NCI-H2227 (cell line): ENCODE data around the gene CLCN6.

Source experiments
- DNase-seq: peaks from one replicate; lab custom pipeline; 2025; ENCODE audit not compliant: unreplicated experiment; lab: John Stamatoyannopoulos, UW

CLCN6 gene

GRCh38 chr1:11874624-11875023 is 68.6 kb downstream of the CLCN6 start:
- DNase-seq: no peak

- DNase-seq: no peak
Measured at GRCh38 chr1:11875094-11875493, 69.1 kb downstream of the CLCN6 start.

GRCh38 chr1:11877074-11877473 is 71.1 kb downstream of the CLCN6 start:
- DNase-seq: no peak

DNA sequence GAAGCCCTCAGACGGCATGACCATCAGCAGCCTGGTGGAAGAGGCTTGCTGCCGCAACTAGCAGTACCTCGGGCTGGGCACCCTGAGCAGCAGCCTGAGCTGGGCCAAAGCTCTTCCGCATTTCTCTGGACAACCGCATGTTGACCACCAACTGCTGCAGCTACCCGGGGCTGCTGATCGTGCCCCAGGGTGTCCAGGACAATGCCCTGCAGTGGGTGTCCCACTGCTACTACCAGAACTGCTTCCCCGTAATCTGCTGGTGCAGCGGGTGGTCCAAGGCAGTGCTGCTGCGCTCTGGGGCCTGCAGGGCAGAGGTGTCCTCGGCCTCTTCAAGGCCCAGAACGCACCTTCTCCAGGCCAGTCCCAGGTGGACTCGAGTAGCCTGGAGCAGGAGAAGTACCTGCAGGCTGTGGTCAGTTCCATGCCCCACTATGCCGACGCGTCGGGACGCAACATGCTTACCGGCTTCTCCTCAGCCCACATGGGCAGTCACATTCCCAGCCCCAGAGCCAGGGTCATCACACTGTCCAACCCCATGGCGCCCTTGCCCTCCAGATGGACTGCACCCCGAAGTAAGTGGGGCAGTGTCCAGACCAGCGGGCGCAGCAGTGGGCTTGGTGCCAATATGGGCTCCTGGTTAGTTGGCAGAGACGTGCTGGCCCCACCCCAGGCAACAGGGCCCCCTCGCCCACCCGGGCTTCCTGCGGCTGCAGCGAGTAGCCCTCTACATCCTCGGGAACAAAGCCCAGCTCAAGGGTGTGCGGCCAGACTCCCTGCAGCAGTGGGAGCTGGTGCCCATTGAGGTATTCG is 72.3 kb downstream of the CLCN6 start:
- DNase-seq: no peak

GRCh38 chr1:11878891-11879190 is 72.8 kb downstream of the CLCN6 start:
- no peak for DNase-seq

- DNase-seq: no peak
Measured at GRCh38 chr1:11879311-11880180, 73.6 kb downstream of the CLCN6 start.

- DNase-seq: no peak
Measured at GRCh38 chr1:11880181-11880575, 74.2 kb downstream of the CLCN6 start.

DNA sequence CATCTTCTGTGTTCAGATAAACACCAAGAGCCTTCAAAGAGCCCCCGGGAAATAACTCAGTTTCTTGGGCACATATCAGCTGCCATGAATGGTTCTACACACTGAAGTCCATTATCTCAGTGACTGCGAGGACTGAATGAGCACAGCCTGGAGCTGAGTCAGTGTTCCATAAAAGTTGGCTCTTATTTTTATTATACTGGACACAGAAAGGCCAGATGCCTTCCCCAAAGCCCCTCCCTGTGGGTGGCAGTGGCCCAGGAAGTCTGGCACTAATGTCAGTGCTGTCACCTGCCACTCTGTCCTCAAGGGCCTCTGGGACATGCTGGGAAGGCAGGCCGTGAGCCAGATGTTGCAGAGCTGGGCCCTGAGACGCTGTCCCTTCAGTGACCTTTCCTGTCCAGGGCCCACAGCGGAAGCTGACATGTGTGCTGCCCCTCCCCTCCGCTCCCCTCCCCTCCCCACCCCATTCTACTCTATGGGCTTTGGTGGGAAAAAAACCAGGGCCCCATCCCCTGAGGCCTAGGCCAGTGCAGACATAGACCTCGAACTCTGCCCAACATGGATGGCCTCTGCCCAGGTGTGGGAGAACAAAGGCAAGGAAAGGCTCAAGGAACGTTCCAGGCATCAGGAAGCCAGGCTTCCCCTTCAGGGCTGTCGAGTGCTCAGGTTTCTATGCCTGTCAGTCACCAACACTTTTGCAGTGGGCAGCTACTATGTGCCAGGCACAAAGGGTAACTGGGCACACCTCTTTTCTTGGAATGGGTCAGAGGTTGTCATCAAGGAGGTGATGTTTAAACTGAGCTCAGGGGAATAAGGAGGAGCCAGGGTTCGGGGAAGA is 75.1 kb downstream of the CLCN6 start:
- DNase-seq: no peak

DNA sequence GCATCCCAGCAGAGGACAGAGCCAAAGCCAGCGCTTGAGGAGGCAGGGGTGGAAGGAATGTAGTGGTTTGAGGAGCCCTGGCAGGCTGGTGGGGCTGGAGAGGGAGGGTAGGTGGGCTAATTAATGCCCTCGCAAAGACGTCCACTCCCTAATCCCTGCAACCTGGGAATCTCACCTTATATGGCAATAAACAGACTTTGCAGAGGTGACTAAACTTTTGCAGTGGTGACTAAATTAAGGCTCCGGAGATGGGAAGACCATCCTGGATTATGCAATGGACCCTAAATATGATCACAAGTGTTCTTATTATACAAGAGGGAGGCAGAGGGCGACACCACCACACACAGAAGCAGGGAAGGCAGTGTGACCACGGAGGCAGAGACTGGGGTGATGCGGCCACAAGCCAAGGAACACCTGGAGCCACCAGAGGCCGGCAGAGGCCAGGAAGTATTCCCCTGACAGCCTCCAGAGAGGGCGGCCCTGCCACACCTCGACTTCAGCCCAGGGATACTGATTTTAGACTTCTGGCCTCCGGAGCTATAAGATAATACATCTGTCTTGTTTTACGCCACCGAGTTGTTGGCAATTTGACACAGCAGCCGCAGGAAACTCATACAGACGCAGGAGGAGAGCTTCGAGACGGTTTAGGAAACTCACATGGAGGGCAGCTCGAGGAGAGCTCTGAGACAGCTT is 75.9 kb downstream of the CLCN6 start:
- no peak for DNase-seq

DNA sequence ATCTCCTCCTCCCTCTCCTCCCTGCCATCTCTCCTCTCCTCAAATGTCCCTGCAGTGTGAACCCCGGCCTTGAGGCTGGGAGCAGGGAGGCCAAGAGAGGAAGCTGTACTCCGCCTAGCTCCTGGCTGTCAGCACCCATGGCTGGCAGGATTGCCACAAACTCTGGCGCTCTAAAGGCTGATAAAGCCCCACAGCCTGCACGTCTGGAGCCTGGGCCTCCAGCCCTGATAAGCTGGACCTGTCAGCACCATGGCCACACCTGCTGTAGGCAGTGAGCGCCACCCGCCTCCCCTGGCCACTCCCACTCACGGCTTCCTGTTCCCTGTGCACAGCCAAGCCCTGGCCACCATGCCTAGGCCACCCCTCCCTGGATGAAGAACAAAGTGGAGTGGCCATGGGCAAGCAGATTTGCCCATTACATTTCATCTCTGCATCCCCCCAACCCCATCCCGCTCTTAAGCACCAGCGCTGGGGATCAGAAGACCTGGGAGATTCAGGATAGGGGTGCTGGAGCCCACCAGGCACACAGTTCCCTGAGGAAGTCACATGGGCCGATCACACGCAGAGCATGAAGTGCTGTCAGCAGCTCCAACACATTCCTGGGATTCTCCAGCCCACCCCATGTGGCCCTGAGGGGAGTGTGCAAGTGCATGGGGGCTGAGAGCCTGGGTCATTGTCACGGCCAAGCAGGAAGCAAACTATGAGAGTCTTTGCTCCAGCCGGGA is 77.0 kb downstream of the CLCN6 start:
- no peak for DNase-seq

DNA sequence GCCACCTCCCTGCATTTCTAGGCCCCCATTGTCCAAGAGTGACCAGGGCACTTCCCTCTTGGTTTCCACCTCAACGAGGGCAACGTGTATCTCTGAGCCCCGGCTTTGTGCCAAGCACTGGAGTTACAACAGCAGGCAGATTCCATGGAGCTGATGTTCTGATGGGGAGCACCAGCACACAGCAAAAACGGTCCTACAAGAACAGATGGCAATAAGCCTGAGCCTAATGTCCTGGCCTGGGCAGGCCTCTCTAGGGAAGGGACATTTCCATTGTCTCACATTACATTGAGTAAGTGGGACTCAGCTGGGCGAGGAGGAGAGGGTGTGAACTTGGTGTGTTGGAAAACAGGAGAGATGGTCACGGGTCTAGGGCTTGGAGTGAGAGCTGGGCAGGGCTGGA is 79.9 kb downstream of the CLCN6 start:
- DNase-seq: no peak

DNA sequence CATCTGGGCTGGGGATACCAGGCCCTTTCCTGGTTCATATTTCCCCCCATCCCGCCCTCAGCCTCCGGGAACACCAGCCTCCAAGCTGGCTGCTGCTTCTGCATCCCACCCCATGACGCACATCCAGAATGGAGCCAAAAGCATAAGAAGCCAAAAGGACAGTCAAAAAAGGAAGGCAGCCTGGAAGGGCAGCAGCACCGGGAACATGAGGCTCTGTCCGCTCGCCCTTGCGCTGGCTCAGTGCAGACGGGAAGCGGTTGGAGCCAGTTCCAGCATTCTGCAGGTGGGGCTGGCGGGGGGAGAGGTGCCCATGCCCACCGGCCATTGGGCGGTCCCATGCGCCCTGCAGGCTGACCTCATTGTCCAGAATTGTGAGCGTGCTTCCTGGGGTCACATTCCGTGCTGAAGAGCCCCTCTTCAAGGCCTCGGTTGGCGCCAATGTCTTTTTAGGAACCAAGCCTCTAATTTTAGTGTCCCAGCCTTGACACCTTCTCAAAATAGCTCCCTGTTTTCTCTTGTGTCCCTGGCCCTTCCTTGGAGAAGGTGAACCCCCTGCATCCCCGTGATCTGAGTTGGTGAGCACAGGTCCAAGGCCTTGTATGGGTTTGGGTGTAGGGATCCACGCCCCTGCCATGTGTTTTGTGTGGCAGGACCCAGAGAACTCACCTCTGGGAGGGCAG is 81.1 kb downstream of the CLCN6 start:
- no peak for DNase-seq

GRCh38 chr1:11887666-11888007 is 81.6 kb downstream of the CLCN6 start:
- no peak for DNase-seq

DNA sequence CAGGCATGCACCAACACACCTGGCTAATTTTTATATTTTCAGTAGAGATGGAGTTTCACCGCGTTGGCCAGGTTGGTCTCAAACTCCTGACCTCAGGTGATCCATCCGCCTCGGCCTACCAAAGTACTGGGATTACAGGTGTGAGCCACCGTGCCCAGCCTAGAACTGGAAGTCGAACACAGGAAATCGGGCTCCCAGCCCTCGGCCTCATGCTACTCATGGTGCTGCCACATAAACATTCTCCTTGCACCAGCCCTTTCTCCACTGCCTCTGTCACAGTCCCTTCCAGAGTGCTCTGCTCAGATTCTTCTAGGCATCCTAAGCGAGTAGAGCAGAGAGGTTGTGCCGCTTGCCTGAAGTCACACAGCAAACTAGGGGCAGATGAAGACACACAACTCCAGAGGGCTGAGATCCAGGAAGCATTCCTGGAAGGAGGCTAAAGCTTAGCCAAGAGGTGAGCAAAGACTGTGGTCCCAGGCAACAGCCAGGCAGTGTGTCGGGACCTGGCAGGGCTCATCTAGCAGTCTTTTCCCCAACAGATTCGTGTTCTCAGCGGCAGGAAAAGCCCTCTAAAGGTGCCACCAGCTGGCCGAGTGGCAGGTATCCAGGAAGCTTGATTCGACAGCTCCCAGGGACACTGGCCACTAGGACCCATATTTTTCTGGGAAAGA is 82.3 kb downstream of the CLCN6 start:
- no peak for DNase-seq

DNA sequence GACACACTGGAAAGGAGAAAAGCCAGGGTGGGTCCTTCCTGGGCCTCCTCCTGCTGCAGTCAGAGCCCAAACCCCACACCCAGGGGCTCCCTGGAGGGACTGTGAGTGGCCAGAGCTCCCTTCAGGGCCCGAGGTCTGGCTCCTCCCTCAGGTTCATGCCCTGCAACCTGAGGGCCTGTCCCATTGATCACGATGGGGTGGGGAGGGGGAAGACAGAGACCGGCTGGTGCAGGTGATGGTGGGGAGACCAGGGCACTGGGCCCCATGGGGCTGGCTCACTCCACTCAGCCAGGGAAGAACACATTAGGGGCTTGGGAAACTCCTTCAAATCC is 82.9 kb downstream of the CLCN6 start:
- DNase-seq: no peak

- DNase-seq: no peak
Measured at GRCh38 chr1:11891433-11892186, 85.6 kb downstream of the CLCN6 start.
